H1 (cell line): ENCODE results near the gene HS3ST6. TPM values are rescaled to one million over a fixed set of nuclear protein-coding genes. Genes with fewer than 3 reads are reported as not detected.
A peak's percentile ranks its signal among the peaks of the same experiment; 100 is the strongest.

Experiments used
- CTCF ChIA-PET: fragments of 300-600 bp; sonication (Branson Sonifier 250); formaldehyde crosslinking; loops from one replicate; lab custom pipeline; 2021; ENCODE audit not compliant: partially characterized antibody; lab: Charles Lee
- POLR2A ChIA-PET: fragments of 300-600 bp; sonication (Branson Sonifier 250); formaldehyde crosslinking; loops from one replicate; lab custom pipeline; 2021; ENCODE audit warnings: inconsistent platforms; ENCODE audit not compliant: partially characterized antibody; lab: Charles Lee
- DNase-seq, 2 experiments: peaks; one replicate each; pipeline versions ENCODE4 v3.0.0 to v3.0.0-alpha.2; 2010 to 2022; ENCODE audit warnings: low spot score in 2 of 2, low read depth in 1 of 2, mixed read lengths in 1 of 2
- FAIRE-seq: peaks from 2 replicates; lab custom pipeline; 2011; peaks lifted over from hg19 to GRCh38; lab: Jason Lieb, UNC
- H2AFZ ChIP-seq: 2 replicates; pipeline ENCODE4 v1.8.1; 2012; ENCODE audit warnings: low read length, inconsistent platforms
- H2AK5ac ChIP-seq: 2 replicates; pipeline ENCODE4 v1.6.1; 2013; ENCODE audit warnings: low read depth, low read length
- H2BK120ac ChIP-seq: replicated peaks from 2 replicates; pipeline ENCODE3; 2013; ENCODE audit warnings: low read depth, low read length, inconsistent platforms
- H2BK12ac ChIP-seq: 2 replicates; pipeline ENCODE4 v1.6.1; 2013; ENCODE audit warnings: low read depth, low read length
- H2BK15ac ChIP-seq: 2 replicates; pipeline ENCODE4 v1.6.1; 2013; ENCODE audit warnings: low read length
- H2BK20ac ChIP-seq: 2 replicates; pipeline ENCODE4 v1.6.1; 2013; ENCODE audit warnings: low read length
- H2BK5ac ChIP-seq: 2 replicates; pipeline ENCODE4 v1.6.1; 2013; ENCODE audit warnings: low read depth, low read length
- H3K14ac ChIP-seq: 2 replicates; pipeline ENCODE4 v1.6.1; 2013; ENCODE audit warnings: inconsistent platforms; ENCODE audit not compliant: insufficient read length
- H3K18ac ChIP-seq: 2 replicates; pipeline ENCODE4 v1.6.1; 2013; ENCODE audit warnings: low read length; ENCODE audit errors: extremely low read depth
- H3K23ac ChIP-seq: 2 replicates; pipeline ENCODE4 v1.6.1; 2013; ENCODE audit warnings: inconsistent platforms; ENCODE audit not compliant: insufficient read length
- H3K23me2 ChIP-seq: 2 replicates; pipeline ENCODE4 v1.6.1; 2013; ENCODE audit warnings: low read depth, low read length
- H3K27ac ChIP-seq: 2 replicates; pipeline ENCODE4 v1.6.1; 2011; ENCODE audit warnings: low read depth, low read length, inconsistent platforms
- H3K27me3 ChIP-seq, 4 experiments: replicated peaks in 1 of 4; 1 replicate in 1 of 4; 2 replicates in 3 of 4; pipeline versions ENCODE4 v1.6.1 to v1.8.1; 2011 to 2013; ENCODE audit warnings: low read length in 3 of 4, mild to moderate bottlenecking in 3 of 4, inconsistent platforms in 2 of 4, mixed read lengths in 2 of 4, moderate library complexity in 1 of 4; ENCODE audit not compliant: control insufficient read depth in 3 of 4, insufficient read depth in 3 of 4; ENCODE audit errors: extremely low read depth in 1 of 4
- H3K36me3 ChIP-seq, 4 experiments: 2 replicates each; pipeline versions ENCODE4 v1.6.1 to v1.8.1; 2011 to 2013; ENCODE audit warnings: mild to moderate bottlenecking in 4 of 4, low read length in 3 of 4, moderate library complexity in 2 of 4, control low read depth in 1 of 4, inconsistent platforms in 1 of 4; ENCODE audit not compliant: insufficient read depth in 4 of 4, control insufficient read depth in 2 of 4
- H3K4ac ChIP-seq: replicated peaks from 2 replicates; pipeline ENCODE3; 2013; ENCODE audit warnings: low read length, low read depth, mixed read lengths, inconsistent platforms; ENCODE audit not compliant: insufficient read length
- H3K4me1 ChIP-seq, 4 experiments: replicated peaks in 1 of 4; 1 replicate in 1 of 4; 2 replicates in 3 of 4; pipeline versions ENCODE4 v1.6.1 to v1.8.1; 2011 to 2013; ENCODE audit warnings: low read length in 3 of 4, inconsistent platforms in 2 of 4, mixed read lengths in 1 of 4; ENCODE audit not compliant: insufficient read depth in 4 of 4, control insufficient read depth in 3 of 4
- H3K4me2 ChIP-seq, 2 experiments: 2 replicates each; pipeline versions ENCODE4 v1.6.1 to v1.8.1; 2011 to 2013; ENCODE audit warnings: low read depth in 2 of 2, low read length in 2 of 2, control low read depth in 1 of 2, inconsistent platforms in 1 of 2, mild to moderate bottlenecking in 1 of 2; ENCODE audit not compliant: insufficient read depth in 1 of 2
- H3K4me3 ChIP-seq, 4 experiments: fragments of 200-600, 300-600 bp in 1 of 4; sonication (generic), shearing (Covaris generic), sonication (Bioruptor Twin) in 1 of 4; 2 replicates each; pipeline versions ENCODE4 v1.5.1 to v1.8.1; 2011 to 2016; ENCODE audit warnings: low read length in 4 of 4, low read depth in 3 of 4, control low read depth in 2 of 4, inconsistent platforms in 2 of 4, mild to moderate bottlenecking in 2 of 4, mixed read lengths in 1 of 4, moderate library complexity in 1 of 4; ENCODE audit not compliant: insufficient read depth in 2 of 4; ENCODE audit errors: extremely low read depth in 1 of 4
- H3K56ac ChIP-seq: replicated peaks from 2 replicates; pipeline ENCODE3; 2013; ENCODE audit warnings: low read depth, mild to moderate bottlenecking, mixed read lengths, low read length, inconsistent platforms; ENCODE audit not compliant: insufficient read length
- H3K79me1 ChIP-seq: 2 replicates; pipeline ENCODE4 v1.6.1; 2013; ENCODE audit warnings: low read depth, low read length, control low read depth
- H3K79me2 ChIP-seq, 2 experiments: 2 replicates each; pipeline versions ENCODE4 v1.6.1 to v1.8.1; 2012 to 2013; ENCODE audit warnings: low read length in 2 of 2, mild to moderate bottlenecking in 2 of 2, inconsistent platforms in 1 of 2; ENCODE audit not compliant: insufficient read depth in 2 of 2, control insufficient read depth in 1 of 2
- H3K9ac ChIP-seq, 4 experiments: replicated peaks in 1 of 4; 1 replicate in 1 of 4; 2 replicates in 3 of 4; pipeline versions ENCODE4 v1.6.1 to v1.8.1; 2011 to 2013; ENCODE audit warnings: low read depth in 3 of 4, low read length in 3 of 4, control low read depth in 2 of 4, mild to moderate bottlenecking in 2 of 4, moderate library complexity in 2 of 4, inconsistent platforms in 1 of 4; ENCODE audit errors: extremely low read depth in 1 of 4
- H3K9me3 ChIP-seq, 2 experiments: 2 replicates each; pipeline versions ENCODE4 v1.6.1 to v1.8.1; 2012 to 2013; ENCODE audit warnings: mild to moderate bottlenecking in 2 of 2, moderate library complexity in 2 of 2, control low read depth in 1 of 2, inconsistent platforms in 1 of 2, low read depth in 1 of 2, low read length in 1 of 2, mixed read lengths in 1 of 2; ENCODE audit not compliant: insufficient read depth in 2 of 2
- H4K20me1 ChIP-seq, 2 experiments: replicated peaks in 1 of 2; 2 replicates each; pipeline versions ENCODE3 to v1.8.1; 2011 to 2013; ENCODE audit warnings: inconsistent platforms in 2 of 2, low read length in 2 of 2, mild to moderate bottlenecking in 1 of 2; ENCODE audit not compliant: insufficient read depth in 2 of 2, control insufficient read depth in 1 of 2
- H4K5ac ChIP-seq: 2 replicates; pipeline ENCODE4 v1.6.1; 2013; ENCODE audit warnings: low read length, low read depth, mixed read lengths, inconsistent platforms; ENCODE audit not compliant: insufficient read length
- H4K8ac ChIP-seq: 2 replicates; pipeline ENCODE4 v1.8.0; 2013; ENCODE audit warnings: mild to moderate bottlenecking, moderate library complexity, low read length, inconsistent platforms; ENCODE audit not compliant: insufficient read depth; ENCODE audit errors: extremely low read depth
- H4K91ac ChIP-seq: replicated peaks from 2 replicates; pipeline ENCODE3; 2013; ENCODE audit warnings: low read length, mixed read lengths, inconsistent platforms; ENCODE audit not compliant: insufficient read length
- CHD1 ChIP-seq: IDR thresholded peaks from 2 replicates; pipeline ENCODE4 v1.6.1; 2012; ENCODE audit warnings: low read depth, low read length, improper control_type of control experiment
- E2F6 ChIP-seq: IDR thresholded peaks from 2 replicates; pipeline ENCODE4 v1.6.1; 2012; ENCODE audit warnings: inconsistent platforms
- EGR1 ChIP-seq: IDR thresholded peaks from 2 replicates; pipeline ENCODE4 v1.6.1; 2011; ENCODE audit warnings: low read depth, low read length, borderline replicate concordance
- EZH2 ChIP-seq: fragments of 200-600 bp; sonication (generic); IDR thresholded peaks from 2 replicates; pipeline ENCODE4 v1.7.1; 2012; ENCODE audit warnings: low read depth, mild to moderate bottlenecking, moderate library complexity, low read length, inconsistent platforms; ENCODE audit not compliant: severe bottlenecking
- KDM4A ChIP-seq: IDR thresholded peaks from one replicate; pipeline ENCODE4 v1.7.1; 2012; ENCODE audit warnings: low read depth, mild to moderate bottlenecking, moderate library complexity, low read length, inconsistent platforms; ENCODE audit not compliant: severe bottlenecking
- MAX ChIP-seq: IDR thresholded peaks from 2 replicates; pipeline ENCODE4 v1.6.1; 2012; ENCODE audit warnings: inconsistent platforms
- RNF2 ChIP-seq: fragments of 200-900, 300-1000 bp; sonication (generic); IDR thresholded peaks from 2 replicates; pipeline ENCODE4 v1.7.1; 2016; ENCODE audit warnings: borderline replicate concordance, low read depth, mild to moderate bottlenecking, antibody characterized with exemption, low read length; ENCODE audit not compliant: poor library complexity, severe bottlenecking; ENCODE audit errors: missing control alignments
- SUZ12 ChIP-seq: fragments of 200-600 bp; sonication (generic); IDR thresholded peaks from 2 replicates; pipeline ENCODE4 v1.6.1; 2012; ENCODE audit warnings: mild to moderate bottlenecking, inconsistent platforms, low read length, moderate library complexity, mixed read lengths
- WGBS, 2 experiments: shearing (Covaris generic) in 1 of 2; methylation state at CpG; one replicate each; pipeline versions ENCODE4 v1.1.6 to v1.1.7; 2013 to 2015; ENCODE audit warnings: low lambda C conversion rate in 2 of 2, mixed read lengths in 2 of 2, inconsistent platforms in 1 of 2, low coverage in 1 of 2, missing lambda C conversion rate in 1 of 2; ENCODE audit not compliant: insufficient replicate concordance in 2 of 2, insufficient coverage in 1 of 2, insufficient read length in 1 of 2; ENCODE audit errors: extremely low coverage in 1 of 2, missing lambda C conversion rate in 1 of 2; 5-methylcytosine and 5-hydroxymethylcytosine counted together
- polyA plus RNA-seq, 7 experiments: library from polyadenylated mRNA; depleted of rRNA in 3 of 7; stranded (reverse) in 5 of 7; unstranded in 2 of 7; fragments of >200 nt in 5 of 7; fragments of 200-250 nt in 2 of 7; gene quantifications; 1 replicate in 5 of 7; 2 replicates in 1 of 7; 4 replicates in 1 of 7; pipeline versions ENCODE4 v1.2.1 to v1.2.3, GENCODE V29; 2011 to 2013; ENCODE audit warnings: missing spikeins in 2 of 7, mixed read lengths in 2 of 7
- total RNA-seq: library from RNA; stranded (reverse); fragmentation: NEBNext Ultra II Directional; extraction: Animal tissue kit (Norgen Biotek cat#: 25700); gene quantifications from 2 replicates; pipeline ENCODE4 v1.2.1, GENCODE V29; 2021

HS3ST6 gene
- total and polyA plus RNA-seq, 2 of the 8 experiments (the other 6 are each of a cell fraction or from before 2014, with no cell fraction given): 0.36 to 0.39 TPM

GRCh38 chr16:1917665-1918350 is 407 bp downstream of the HS3ST6 start:
- Histone ChIP-seq H3K9ac (no peak overlapping the region), H3K27me3 (peaks cover 39 to 81% (median 65%) of the 10 kb centered on the region in 4 experiments), H3K79me1 (no peaks in the 10 kb centered on the region), H3K18ac (no peak overlapping the region), H2BK15ac (no peak overlapping the region), H3K9me3 (no peaks in the 10 kb centered on the region), H3K4ac (no peak overlapping the region), H3K23me2 (peaks cover 9% of the 10 kb centered on the region; the same call in 1 of the 2 replicates), H4K91ac (no peak overlapping the region), H2BK12ac (no peak overlapping the region), H4K8ac (no peak overlapping the region; the same call in 1 of the 2 replicates), H3K14ac (no peak overlapping the region), H3K4me2 (peak overlapping the region; percentile 65 to 80), H3K23ac (no peak overlapping the region), H2BK5ac (no peak overlapping the region), H3K79me2 (no peaks in the 10 kb centered on the region), H2AFZ (no peak overlapping the region), H2BK20ac (no peak overlapping the region), H4K20me1 (peaks cover 4 to 9% of the 10 kb centered on the region in 2 experiments), H3K56ac (no peak overlapping the region), H2BK120ac (no peak overlapping the region), H3K4me3 (peak overlapping the region; percentile 7 to 54 (median 24); a peak in 6 of 8 replicates), H2AK5ac (no peak overlapping the region), H3K36me3 (peaks cover 0 to 7% (median 0%) of the 10 kb centered on the region in 4 experiments; a peak in 1 of 8 replicates), H4K5ac (no peak overlapping the region), H3K27ac (no peak overlapping the region), H3K4me1 (peaks cover 0 to 37% (median 23%) of the 10 kb centered on the region in 4 experiments; a peak in 6 of 7 replicates)
- TF ChIP-seq E2F6 (0 out of 2 replicates have a peak, but pooled peaks have one; percentile 23), CHD1 (no peak), EGR1 (no peak), SUZ12 (peak; percentile 98), RNF2 (peak; percentile 74), KDM4A (peak; percentile 33), EZH2 (peak; percentile 93), MAX (0 out of 2 replicates have a peak, but pooled peaks have one; percentile 21)
- no peak for FAIRE-seq
- 6% methylated on average over 9 of the region's 81 CpGs; no CpG with 5 or more reads in 1 of the 2 experiments for WGBS, 2 experiments
- ChIA-PET CTCF (no interaction called here), POLR2A (interaction anchor here (1.0 to 2.1 kb wide), 2 partner anchors 10 to 47 kb away, joined by 4 to 15 read pairs; partner anchors contain the start of gene RPS2)
- DNase-seq: no peak
